Forelimb muscle (tissue), 1 donor: ENCODE measurements around the gene BICDL1. TPM values are rescaled to one million over a fixed set of nuclear protein-coding genes. Genes with fewer than 3 reads are reported as not detected.
"Not testable (repeated sequence)": the region's sequence is repeated elsewhere in the genome, so short reads cannot be mapped to it uniquely, and the experiment has no call there.

ENCODE experiments used
- DNase-seq: peaks from one replicate; pipeline ENCODE4 v3.0.0-alpha.2; 2013; ENCODE audit warnings: low read depth
- polyA plus RNA-seq: library from polyadenylated mRNA; unstranded; fragments of 120-200 nt; gene quantifications from one replicate; pipeline ENCODE4 v1.2.1, GENCODE V29; 2013; ENCODE audit not compliant: insufficient read length

BICDL1 gene
- polyA plus RNA-seq, 1 donor: 4.9 TPM

DNA sequence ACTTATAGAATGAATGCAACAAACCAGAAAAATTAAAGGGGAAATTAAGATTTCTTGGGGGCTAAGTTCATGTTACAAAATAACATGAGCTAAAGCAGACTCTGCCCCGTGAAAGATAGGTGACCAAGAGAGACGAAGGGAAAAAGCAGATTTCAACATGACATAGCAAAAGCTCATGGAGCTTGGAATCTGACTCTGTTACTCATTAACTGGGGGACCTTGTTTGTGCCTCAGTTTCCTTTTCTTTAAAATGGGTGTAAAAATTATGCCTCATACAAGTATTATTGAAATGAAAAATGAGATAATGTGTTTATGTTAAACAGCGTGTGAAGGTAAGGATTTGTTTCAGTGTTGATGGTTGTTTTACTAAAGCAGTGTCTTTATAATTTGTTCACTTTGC is 11.5 kb downstream of the BICDL1 start:
- no peak for DNase-seq

DNA sequence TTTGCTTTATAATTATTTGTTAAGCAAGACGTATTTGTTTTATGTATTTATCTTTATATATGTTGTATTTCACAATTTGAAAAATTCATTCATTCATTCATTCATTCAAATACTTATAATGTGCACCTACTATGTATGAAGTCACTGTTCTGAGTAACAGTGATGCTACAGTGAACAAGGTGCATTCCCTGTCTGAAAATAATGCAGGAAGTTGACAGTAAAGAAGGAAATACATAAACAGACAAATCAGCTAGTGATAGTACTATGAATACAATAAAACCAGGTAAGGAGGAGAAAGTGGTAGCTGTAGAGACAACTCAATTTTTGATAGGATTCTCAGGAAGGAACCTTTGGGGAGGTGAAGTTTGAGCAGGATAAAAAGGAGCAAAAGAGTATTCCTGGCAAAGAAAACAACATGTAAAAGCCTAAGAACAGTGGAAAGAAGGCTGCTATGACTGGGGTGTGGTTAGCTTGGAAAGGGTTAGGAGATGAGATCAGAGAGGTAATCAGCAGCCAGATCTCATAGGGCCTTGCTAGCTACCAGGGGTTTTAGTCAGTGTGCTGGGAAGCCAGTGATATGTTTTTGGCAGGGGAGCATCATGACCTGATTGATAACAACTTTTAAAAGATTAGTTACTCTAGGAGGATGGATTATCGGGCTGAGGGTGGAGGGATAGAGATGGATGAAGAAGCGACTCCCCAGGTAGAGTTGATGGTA is 17.4 kb downstream of the BICDL1 start:
- no peak for DNase-seq

DNA sequence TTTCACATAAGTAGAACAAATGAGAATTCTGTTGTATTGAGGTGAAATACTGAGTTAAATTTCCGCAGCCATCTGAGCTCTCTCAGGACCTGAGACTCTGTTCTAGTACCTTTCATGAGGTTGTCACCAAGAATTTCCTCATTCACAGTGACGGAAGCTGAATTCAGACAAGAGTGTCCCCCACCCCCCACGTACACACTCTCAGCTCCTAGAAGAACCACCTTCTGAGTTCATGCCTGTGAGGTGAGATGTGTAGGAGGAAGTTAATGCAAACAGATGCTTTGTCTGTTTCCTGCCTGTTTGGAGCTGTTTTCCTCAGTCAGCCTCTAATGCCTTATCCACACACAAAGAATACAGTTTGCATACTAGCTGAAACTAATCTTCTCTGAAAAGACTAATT is 18.2 kb downstream of the BICDL1 start:
- no peak for DNase-seq

DNA sequence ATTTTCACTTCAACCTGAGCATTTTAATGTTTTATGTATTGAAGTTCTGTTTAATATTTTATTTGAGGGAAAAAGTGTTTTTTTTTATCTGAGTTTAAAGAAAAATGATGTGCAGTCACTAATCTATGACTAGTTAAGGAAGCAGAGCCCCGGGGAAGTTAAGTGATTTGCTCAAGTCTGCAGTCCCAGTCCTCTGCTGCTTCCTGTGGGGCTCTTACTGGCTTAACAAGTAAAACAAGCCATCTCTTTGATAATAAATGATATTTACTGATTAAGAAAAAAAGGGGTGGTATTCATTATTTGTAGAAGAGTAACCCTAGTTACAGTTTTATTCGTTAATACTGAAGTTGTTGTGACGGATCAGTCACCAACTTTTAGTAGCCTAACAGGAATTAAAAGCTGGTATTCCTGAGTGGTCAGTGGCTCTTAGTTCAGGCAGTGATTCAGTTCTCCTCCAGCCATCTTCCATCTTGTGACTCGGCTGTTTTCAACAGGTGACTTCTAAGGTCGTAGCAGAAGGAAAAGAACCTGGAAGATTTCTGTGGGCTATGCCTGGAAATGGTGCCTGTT is 21.7 kb downstream of the BICDL1 start:
- DNase-seq: no peak

DNA sequence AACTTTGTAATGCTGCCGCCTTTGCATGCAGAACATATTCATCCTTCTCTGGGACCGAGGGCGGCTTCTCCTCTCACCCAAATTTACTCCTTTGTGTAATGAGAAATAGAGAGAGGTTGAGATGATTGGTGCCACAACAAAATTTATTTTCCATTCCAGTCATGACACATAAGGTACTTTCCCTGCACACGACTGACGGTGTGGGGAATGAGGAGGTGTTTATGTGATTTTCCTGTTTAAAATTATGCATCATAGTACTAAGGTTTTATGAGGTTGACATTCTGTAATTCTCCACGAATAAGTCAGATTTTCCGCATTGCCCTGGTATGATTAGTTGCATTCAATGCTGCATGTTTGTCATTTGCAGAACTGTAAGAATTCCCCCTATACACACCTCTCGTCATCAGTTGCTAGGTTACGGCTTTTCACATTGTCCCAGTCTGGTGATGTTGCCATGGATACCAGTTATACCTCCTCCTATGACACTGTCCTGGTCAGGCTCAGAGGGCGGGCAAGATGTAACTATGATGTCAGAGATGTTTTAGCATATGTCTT is 23.1 kb downstream of the BICDL1 start:
- no peak for DNase-seq

DNA sequence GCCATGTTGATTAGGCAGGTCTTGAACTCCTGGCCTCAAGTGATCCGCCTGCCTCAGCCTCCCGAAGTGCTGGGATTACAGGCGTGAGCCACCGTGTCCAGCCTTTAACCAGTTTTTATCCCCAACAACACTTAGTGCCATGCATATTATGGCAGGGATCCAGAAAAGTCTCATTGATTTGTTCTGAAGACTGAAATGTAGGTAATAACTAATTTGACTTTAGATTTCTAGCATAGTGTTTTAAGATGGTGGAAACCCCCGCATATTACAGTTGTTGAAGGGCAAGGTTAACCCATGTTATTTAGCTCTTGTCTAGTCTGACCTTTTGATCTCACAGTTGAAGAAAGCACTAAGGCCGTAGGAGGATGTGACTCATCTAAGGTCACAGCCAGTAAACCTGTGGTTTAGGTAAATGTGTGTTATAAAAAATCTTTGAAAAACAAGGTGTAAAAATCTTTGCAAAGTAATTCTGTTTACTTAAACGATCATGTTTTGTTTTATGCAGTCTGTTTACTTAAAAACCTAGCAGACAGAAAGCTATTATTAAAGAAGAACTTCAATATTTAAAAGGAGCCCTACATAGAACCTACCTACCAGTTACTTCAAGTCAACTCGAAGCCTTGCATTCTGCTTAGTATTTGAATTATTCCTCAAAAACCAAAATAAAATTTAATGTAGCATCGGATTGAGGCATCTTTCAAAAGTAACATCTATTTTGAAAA is 24.8 kb downstream of the BICDL1 start:
- no peak for DNase-seq

DNA sequence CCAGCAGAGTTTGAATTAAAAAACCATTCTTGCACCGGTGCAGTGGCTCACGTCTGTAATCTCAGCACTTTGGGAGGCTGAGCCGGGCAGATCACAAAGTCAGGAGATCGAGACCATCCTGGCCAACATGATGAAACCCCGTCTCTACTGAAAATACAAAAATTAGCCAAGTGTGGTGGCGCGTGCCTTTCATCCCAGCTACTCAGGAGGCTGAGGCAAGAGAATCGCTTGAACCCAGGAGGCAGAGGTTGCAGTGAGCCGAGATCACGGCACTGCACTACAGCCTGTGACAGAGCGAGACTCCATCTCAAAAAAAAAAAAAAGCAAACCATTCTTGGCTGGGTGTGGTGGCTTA is 25.3 kb downstream of the BICDL1 start:
- not testable (repeated sequence) for DNase-seq

DNA sequence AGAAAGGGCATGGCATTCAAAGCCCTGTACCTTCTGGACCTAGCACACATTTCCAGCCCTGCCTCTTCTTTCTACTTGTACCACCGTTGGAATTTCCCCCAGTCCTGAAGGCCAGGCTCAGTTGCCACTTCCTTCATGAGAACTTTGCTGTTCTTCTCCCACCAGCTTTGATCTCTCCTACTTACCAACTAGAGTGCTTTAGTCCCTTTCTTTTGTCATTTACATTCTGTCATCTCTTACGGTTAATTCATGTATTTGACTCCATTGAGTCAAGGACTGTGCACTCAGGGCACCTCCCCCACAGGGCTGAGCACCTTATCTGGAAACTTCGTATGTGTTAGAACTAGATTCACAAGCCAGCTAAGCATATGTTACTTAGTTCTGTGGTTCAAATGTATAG is 26.3 kb downstream of the BICDL1 start:
- DNase-seq: no peak

DNA sequence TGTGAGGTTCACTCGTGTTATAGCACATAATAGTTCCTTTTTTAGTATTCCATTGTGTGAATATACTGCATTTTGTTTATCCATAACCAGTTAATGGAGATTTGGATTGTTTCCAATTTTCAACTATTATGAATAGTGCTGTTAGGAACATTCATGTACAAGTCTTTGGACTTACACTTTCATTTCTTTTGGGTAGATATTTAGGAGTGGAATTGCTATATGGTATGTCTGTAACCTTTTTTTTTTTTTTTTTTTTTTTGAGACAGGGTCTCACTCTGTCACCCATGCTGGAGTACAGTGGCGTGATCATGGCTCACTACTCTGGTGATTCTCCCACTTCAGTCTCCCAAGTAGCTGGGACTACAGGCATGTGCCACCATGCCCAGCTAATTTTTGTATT is 27.2 kb downstream of the BICDL1 start:
- DNase-seq: not testable (repeated sequence)

DNA sequence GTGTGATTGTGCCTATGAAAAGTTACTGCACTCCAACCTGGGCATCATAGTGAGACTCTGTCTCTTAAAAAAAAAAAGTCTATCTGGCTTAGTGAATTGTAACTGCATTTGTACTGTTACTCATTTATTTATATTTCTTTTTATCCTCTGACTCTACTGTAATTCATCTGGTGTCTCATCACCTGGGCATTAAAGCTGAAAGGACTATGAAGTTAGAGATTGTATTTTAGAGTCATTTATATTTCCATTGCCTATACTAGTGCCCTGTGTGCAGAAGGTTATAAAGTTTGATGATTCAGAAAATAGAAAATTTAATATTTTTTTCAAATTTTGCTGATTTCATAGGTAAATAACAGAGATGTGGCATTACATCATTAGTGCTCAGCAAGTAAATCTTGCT is 30.2 kb downstream of the BICDL1 start:
- no peak for DNase-seq

DNA sequence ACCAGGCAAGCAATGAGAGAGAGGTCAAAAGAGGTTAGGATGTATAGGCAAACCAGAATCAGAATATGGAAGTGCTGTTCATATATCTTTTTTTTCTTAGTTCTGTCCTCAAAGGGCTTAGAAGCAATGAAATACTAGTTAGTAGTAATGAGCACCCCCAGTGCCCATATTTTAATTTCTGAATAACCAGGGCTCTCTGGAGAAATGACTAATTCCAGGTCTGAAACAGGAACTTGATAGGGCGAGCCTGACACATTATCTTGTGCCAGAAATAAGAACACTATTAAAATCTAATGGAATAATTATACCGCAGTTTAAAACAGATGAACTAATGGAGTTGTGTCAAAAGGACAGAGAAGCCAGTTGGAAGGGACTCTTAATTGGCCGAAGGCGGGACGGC is 30.9 kb downstream of the BICDL1 start:
- DNase-seq: no peak

DNA sequence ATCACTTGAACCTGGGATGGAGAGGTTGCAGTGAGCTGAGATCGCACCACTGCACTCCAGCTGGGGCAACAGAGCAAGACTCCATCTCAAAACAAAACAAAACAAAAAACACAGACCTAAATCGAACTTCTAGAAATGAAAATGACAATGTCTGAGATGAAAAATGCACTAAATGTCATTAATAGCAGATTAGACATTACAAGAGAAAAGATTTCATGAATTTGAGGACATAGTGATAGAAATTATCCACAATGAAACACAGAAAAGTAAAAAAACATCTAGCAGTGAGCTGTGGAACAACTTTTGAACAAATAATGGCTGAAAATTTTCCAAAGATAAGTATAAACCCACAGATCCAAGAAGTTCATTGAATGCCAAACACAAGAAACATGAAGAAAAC is 35.2 kb downstream of the BICDL1 start:
- DNase-seq: no peak

DNA sequence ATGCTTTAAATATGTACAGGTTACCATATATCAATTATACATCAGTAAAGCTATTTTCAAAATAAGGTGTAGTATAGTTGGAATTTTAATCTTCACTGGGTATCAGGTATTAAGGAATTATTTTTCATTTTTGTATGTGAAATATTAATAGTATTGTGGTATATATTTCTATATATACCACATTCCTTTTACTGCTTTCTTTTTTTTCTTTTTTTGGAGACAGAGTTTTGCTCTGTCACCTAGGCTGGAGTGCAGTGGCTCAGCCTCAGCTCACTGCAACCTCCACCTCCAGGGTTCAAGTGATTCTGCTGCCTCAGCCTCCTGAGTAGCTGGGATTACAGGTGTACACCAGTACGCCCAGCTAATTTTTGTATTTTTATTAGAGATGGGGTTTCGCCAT is 36.6 kb downstream of the BICDL1 start:
- DNase-seq: no peak

DNA sequence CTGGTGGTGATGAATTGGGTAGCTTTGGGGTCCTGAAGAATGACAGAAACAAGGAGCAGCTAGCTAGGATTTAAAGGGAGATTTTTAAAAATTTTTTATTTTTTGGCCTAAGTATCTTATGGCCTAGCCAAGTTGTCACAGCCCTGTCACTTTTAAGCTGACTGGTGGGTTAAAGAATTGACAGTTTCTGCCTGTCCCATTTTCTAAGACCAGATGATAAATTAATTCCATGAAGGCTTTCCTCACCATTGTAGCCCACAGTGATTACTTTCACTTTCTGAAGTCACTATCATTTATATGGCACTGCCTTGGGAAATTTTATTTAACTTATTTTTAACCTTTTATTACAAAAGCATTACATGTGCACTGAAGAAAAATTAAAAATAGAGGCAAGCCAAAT is 43.2 kb downstream of the BICDL1 start:
- DNase-seq: no peak

DNA sequence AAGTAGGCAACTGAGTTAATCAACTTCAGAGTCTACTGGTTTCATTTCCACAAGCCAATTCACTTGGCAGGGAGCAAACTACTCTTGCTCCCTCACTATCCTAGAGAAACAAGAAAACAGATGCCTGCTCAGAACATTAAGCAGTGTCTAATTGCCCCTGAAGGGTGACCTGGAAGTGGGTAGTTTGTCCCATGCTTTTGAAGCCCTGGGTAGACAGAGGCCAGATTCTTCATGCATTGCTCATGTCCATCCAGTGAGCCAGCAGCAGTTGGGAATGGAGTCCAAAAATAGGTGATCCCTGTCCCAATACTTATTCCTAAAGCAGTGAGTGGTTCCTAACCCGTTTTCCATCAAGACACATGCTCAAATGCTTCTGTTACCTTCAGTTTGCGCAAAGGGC is 48.8 kb downstream of the BICDL1 start:
- no peak for DNase-seq

DNA sequence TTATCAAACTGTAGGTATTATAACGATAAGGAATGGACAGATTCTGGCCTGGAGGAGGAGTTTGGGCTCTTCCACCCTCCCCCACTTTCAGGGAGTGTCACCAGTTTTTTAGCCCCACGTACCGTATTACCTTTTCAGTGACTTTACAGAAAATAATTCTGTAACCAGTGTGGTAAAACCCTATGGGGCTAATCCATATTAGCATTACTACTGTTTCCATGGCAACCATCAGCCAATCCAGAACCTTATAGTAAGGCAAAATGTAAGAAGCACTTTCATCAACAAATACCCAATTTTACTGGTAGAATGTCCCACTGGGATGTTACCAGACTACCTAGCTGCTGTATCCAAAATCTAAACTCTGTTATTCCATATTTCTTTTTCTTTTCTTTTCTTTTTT is 50.7 kb downstream of the BICDL1 start:
- no peak for DNase-seq

DNA sequence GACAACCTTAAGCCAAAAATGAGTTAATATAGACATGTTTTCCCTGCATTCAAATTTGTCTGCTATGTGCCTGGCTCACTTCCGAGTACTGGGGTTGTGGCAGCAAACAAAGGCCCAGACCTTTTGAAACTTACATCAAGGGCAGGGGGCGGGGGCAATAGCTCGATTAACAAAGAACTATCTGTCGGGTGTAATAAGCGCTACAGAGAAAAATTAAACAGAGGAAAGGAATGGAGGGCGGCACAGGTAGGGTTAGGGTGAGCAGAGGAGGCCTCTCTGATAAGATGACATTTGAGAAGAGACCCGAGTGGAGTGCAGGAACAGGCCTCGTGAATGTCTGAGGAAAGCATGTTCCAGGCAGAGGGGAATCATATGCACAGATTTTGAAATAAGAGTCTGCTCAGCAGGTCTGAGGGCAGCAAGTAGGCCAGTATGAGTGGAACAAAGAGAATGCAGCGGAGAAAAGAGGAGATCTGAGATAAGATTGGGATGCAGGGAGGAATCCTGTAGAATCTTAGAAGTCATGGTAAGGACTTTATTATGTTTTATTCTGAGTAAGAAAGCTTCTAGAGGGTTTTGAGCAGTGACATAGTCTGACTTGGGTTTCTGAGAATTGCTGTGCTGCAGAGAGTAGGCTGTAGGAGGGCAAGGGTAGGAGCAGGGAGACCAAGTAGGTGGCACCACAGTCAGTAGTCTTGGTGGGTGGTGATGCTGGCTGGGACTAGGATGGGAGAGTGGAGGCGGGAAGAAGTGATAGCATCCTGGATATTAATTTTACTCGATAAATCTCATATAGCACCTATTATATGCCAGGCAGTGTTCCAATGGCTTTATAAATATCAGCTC is 52.6 kb downstream of the BICDL1 start:
- DNase-seq: no peak

DNA sequence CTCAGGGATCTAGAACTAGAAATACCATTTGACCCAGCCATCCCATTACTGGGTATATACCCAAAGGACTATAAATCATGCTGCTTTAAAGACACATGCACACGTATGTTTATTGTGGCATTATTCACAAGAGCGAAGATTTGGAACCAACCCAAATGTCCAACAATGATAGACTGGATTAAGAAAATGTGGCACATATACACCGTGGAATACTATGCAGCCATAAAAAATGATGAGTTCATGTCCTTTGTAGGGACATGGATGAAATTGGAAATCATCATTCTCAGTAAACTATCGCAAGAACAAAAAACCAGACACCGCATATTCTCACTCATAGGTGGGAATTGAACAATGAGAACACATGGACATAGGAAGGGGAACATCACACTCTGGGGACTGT is 56.3 kb downstream of the BICDL1 start:
- DNase-seq: not testable (repeated sequence)

DNA sequence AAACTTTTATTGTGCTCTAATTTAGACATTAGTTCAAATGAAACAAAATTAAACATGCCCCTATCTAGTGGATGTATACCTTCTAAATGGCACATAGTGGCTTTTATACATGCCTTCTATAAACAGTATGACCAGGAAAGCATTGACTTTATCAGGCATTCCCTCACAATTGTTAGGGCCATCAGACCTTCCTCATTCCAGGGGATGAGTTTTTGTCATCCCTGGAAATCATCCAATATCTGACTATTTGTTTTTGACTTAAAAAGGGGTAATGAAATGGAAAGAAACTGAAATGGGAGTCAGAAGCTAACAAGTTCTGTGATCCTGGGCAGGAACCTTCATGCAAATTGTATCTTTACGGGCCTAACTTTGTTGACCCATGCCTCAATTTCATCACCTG is 58.0 kb downstream of the BICDL1 start:
- DNase-seq: no peak

DNA sequence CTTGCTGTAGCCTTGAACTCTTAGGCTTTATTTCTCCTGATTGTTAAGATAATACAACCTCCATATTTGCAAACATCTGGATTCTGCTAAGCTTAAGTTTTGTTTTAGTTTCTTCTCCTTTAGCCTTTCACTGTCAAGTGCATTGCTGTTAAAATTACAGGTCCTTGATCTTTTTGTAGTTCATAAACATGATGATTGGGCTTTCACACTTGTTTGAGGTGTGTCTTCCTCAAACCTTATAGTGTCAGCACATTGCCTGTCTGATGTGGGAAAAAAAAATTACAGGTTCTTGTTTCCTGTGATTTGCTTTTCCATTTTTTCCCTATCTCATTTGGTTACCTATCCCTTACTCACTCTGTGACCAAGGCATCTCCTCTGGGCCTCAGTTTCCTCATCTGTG is 59.2 kb downstream of the BICDL1 start:
- DNase-seq: no peak

DNA sequence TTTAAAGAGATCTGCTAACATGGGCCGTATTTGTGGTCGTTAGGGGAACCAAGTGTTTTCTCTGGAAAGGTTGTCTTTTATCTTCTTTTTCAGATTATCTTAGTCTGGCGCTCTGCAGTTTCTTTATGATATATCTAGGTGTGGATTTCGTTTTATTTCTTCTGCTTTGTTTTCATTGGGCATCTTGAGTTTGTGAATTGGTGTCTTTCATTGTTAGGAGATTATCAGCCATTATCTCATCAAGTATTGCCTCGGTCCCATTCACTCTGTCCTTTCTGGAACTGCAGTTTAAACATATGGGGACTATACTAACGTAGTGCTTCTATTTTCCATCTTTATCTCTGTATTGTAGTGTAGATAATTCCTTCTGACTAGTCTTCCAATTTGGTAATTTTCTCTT is 60.4 kb downstream of the BICDL1 start:
- no peak for DNase-seq

DNA sequence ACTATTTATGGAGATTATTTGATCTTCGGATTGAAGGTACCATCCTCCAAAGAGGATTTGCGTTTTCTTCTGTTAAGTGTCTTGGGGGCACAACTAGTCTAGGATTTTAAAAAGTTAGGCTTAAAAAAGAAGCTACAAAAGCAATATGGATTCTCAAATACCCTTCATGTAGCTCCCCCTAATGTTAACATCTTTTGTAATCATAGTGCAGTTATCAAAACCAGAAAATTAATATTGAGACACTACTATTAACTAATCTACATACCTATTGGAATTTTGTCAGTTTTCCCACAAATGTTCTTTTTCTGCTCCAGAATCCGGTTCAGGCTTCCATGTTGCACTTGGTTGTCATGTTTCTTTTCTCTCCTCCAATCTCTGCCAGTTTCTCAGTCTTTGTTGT is 62.5 kb downstream of the BICDL1 start:
- DNase-seq: no peak
